Duodenal mucosa (tissue), 2 donors: ENCODE measurements around the gene SCN1B.

Source experiments
- H3K27ac ChIP-seq: one replicate; pipeline ENCODE4 v1.7.0; 2013; ENCODE audit warnings: low read depth, low read length
- H3K27me3 ChIP-seq, 2 donors: one replicate each; pipeline ENCODE4 v1.7.0; 2013; ENCODE audit warnings: low read length in 2 of 2, control low read depth in 1 of 2; ENCODE audit not compliant: insufficient read depth in 2 of 2, control insufficient read depth in 1 of 2
- H3K36me3 ChIP-seq, 2 donors: one replicate each; pipeline ENCODE4 v1.7.0; 2013; ENCODE audit warnings: low read length in 2 of 2, control low read depth in 1 of 2; ENCODE audit not compliant: insufficient read depth in 2 of 2, control insufficient read depth in 1 of 2
- H3K4me1 ChIP-seq, 2 donors: one replicate each; pipeline ENCODE4 v1.7.0; 2013; ENCODE audit warnings: low read length in 2 of 2, control low read depth in 1 of 2; ENCODE audit not compliant: insufficient read depth in 2 of 2, control insufficient read depth in 1 of 2
- H3K4me3 ChIP-seq, 2 donors: one replicate each; pipeline ENCODE4 v1.7.0; 2013; ENCODE audit warnings: low read length in 2 of 2, low read depth in 1 of 2
- H3K9ac ChIP-seq, 2 donors: one replicate each; pipeline ENCODE4 v1.7.0; 2013; ENCODE audit warnings: low read length in 2 of 2, low read depth in 1 of 2
- H3K9me3 ChIP-seq, 2 donors: one replicate each; pipeline ENCODE4 v1.7.0; 2013; ENCODE audit warnings: low read length in 2 of 2, control low read depth in 1 of 2; ENCODE audit not compliant: control insufficient read depth in 1 of 2

The SCN1B gene

GRCh38 chr19:35037716-35038622 is 7.7 kb downstream of the SCN1B start:
- H3K4me1 ChIP-seq = peaks cover 10 to 12% of the 10 kb centered on the region in 2 donors
- no peaks in the 10 kb centered on the region for H3K36me3 ChIP-seq
- peaks cover 2 to 7% of the 10 kb centered on the region in 2 donors for H3K27me3 ChIP-seq
- no peak overlapping the region for H3K27ac ChIP-seq
- H3K9me3 ChIP-seq = no peaks in the 10 kb centered on the region
- H3K9ac ChIP-seq = no peak overlapping the region
- H3K4me3 ChIP-seq = no peak overlapping the region

GRCh38 chr19:35038623-35039512 is 8.6 kb downstream of the SCN1B start:
- Histone ChIP-seq H3K4me3 (no peak overlapping the region), H3K27ac (no peak overlapping the region), H3K36me3 (no peaks in the 10 kb centered on the region), H3K27me3 (peaks cover 2 to 7% of the 10 kb centered on the region in 2 donors), H3K4me1 (peaks cover 10 to 12% of the 10 kb centered on the region in 2 donors), H3K9me3 (no peaks in the 10 kb centered on the region), H3K9ac (no peak overlapping the region)

GRCh38 chr19:35039881-35040825 is 9.9 kb downstream of the SCN1B start:
- Histone ChIP-seq H3K36me3 (no peaks in the 10 kb centered on the region), H3K27me3 (peaks cover 2 to 7% of the 10 kb centered on the region in 2 donors), H3K27ac (peak overlapping the region; percentile 25), H3K4me1 (peaks cover 10 to 12% of the 10 kb centered on the region in 2 donors), H3K4me3 (peak overlapping the region; percentile 34 to 43), H3K9ac (peak overlapping the region in 1 of 2 donors; percentile 0), H3K9me3 (no peaks in the 10 kb centered on the region)

- Histone ChIP-seq H3K9ac (peak overlapping the region in 1 of 2 donors; percentile 0), H3K9me3 (no peaks in the 10 kb centered on the region), H3K4me1 (peaks cover 10 to 12% of the 10 kb centered on the region in 2 donors), H3K27ac (peak overlapping the region; percentile 25), H3K27me3 (peaks cover 2 to 7% of the 10 kb centered on the region in 2 donors), H3K4me3 (peak overlapping the region; percentile 34 to 43), H3K36me3 (no peaks in the 10 kb centered on the region)
These were observed 10.7 kb downstream of the SCN1B start for GRCh38 chr19:35040826-35041547.

GRCh38 chr19:35041548-35042055 is 11.3 kb downstream of the SCN1B start, which contains the start of gene HPN:
HPN (plus strand) TSS chr19:35041721; CDS start chr19:35042507, 786 bp downstream.
- Histone ChIP-seq H3K9me3 (no peaks in the 10 kb centered on the region), H3K27me3 (peaks cover 2 to 7% of the 10 kb centered on the region in 2 donors), H3K27ac (peak within 1 kb of the TSS; percentile 25), H3K4me1 (peaks cover 10 to 12% of the 10 kb centered on the region in 2 donors), H3K36me3 (no peaks in the 10 kb centered on the region), H3K9ac (peak within 1 kb of the TSS in 1 of 2 donors; percentile 0), H3K4me3 (peak within 1 kb of the TSS; percentile 34 to 43)

- H3K27ac ChIP-seq = no peak overlapping the region
- no peaks in the 10 kb centered on the region for H3K36me3 ChIP-seq
- no peaks in the 10 kb centered on the region for H3K9me3 ChIP-seq
- no peak overlapping the region for H3K9ac ChIP-seq
- peaks cover 10 to 12% of the 10 kb centered on the region in 2 donors for H3K4me1 ChIP-seq
- no peak overlapping the region for H3K4me3 ChIP-seq
- peaks cover 2 to 7% of the 10 kb centered on the region in 2 donors for H3K27me3 ChIP-seq
These were observed 11.9 kb downstream of the SCN1B start for GRCh38 chr19:35042056-35042730.

- peaks cover 2 to 7% of the 10 kb centered on the region in 2 donors for H3K27me3 ChIP-seq
- no peak overlapping the region for H3K9ac ChIP-seq
- H3K9me3 ChIP-seq = no peaks in the 10 kb centered on the region
- peaks cover 10 to 12% of the 10 kb centered on the region in 2 donors for H3K4me1 ChIP-seq
- H3K4me3 ChIP-seq = no peak overlapping the region
- H3K27ac ChIP-seq = no peak overlapping the region
- H3K36me3 ChIP-seq = no peaks in the 10 kb centered on the region
These were observed 12.8 kb downstream of the SCN1B start for GRCh38 chr19:35042954-35043604.

- H3K36me3 ChIP-seq = no peaks in the 10 kb centered on the region
- H3K9me3 ChIP-seq = no peaks in the 10 kb centered on the region
- peaks cover 2 to 7% of the 10 kb centered on the region in 2 donors for H3K27me3 ChIP-seq
- H3K4me3 ChIP-seq = no peak overlapping the region
- peaks cover 10 to 12% of the 10 kb centered on the region in 2 donors for H3K4me1 ChIP-seq
- no peak overlapping the region for H3K9ac ChIP-seq
- H3K27ac ChIP-seq = no peak overlapping the region
These were observed 13.6 kb downstream of the SCN1B start for GRCh38 chr19:35043906-35044305.
